HepG2 (cell line): ENCODE measurements around the gene GPR61. TPM values are rescaled to one million over a fixed set of nuclear protein-coding genes. Genes with fewer than 3 reads are reported as not detected.

Experiments
- ATAC-seq: fragments of 200-7000 bp; cut with Tn5 transposase; 3 replicates; pipeline ENCODE4 v1.9.1; 2020; ENCODE audit warnings: mild to moderate bottlenecking, moderate library complexity
- BruUV-seq: library from RNA; stranded (reverse); fragments of 400-500 nt; replicated peaks from 2 replicates; lab custom pipeline; 2021; lab: Mats Ljungman, UMichigan
- CTCF ChIA-PET: fragments of 300-600 bp; formaldehyde crosslinking; extraction: SDS; loops from one replicate; lab custom pipeline; 2021; ENCODE audit warnings: low total read pairs, inconsistent platforms, low intra/inter-chr PET ratio; lab: Yijun Ruan, JAX
- POLR2A ChIA-PET: fragments of 350-600 bp; sonication (Branson Sonifier 250); formaldehyde crosslinking; loops from one replicate; lab custom pipeline; 2020; ENCODE audit warnings: antibody characterized with exemption, inconsistent platforms; lab: Yijun Ruan, JAX
- DNase-seq: peaks from one replicate; pipeline ENCODE4 v3.0.0-alpha.2; 2015; ENCODE audit warnings: low spot score
- FAIRE-seq: peaks from 3 replicates; lab custom pipeline; 2011; peaks lifted over from hg19 to GRCh38; lab: Jason Lieb, UNC
- H2AFZ ChIP-seq: one replicate; pipeline ENCODE4 v1.6.1; 2011; ENCODE audit warnings: low read length, inconsistent platforms
- H3K27ac ChIP-seq: fragments of 300-600 bp; 3 replicates; pipeline ENCODE4 v1.8.0; 2011; ENCODE audit warnings: mixed run types, mild to moderate bottlenecking, mixed read lengths, low read length, inconsistent platforms; ENCODE audit not compliant: insufficient read depth; ENCODE audit errors: extremely low read length
- H3K27me3 ChIP-seq, 2 experiments: fragments of 200-600 bp in 1 of 2; 2 replicates in 1 of 2; 3 replicates in 1 of 2; pipeline versions ENCODE4 v1.6.0 to v1.8.0; 2011; ENCODE audit warnings: low read length in 2 of 2, mild to moderate bottlenecking in 2 of 2, moderate library complexity in 2 of 2, inconsistent platforms in 1 of 2; ENCODE audit not compliant: insufficient read depth in 2 of 2, control insufficient read depth in 1 of 2
- H3K36me3 ChIP-seq, 2 experiments: fragments of 200-600 bp in 1 of 2; replicated peaks in 1 of 2; 2 replicates in 1 of 2; 3 replicates in 1 of 2; pipeline versions ENCODE4 v1.5.1 to v1.8.0; 2011; ENCODE audit warnings: low read length in 2 of 2, inconsistent platforms in 1 of 2; ENCODE audit not compliant: insufficient read depth in 2 of 2, control insufficient read depth in 1 of 2
- H3K4me1 ChIP-seq: 2 replicates; pipeline ENCODE4 v1.5.1; 2012; ENCODE audit warnings: low read length, inconsistent platforms; ENCODE audit not compliant: insufficient read depth
- H3K4me2 ChIP-seq: 2 replicates; pipeline ENCODE4 v1.6.0; 2011; ENCODE audit warnings: low read depth, low read length, inconsistent platforms
- H3K4me3 ChIP-seq, 3 experiments: fragments of 200-600 bp in 1 of 3; sonication (generic), shearing (Covaris generic) in 1 of 3; replicated peaks in 1 of 3; 2 replicates each; pipeline ENCODE4 v1.5.1; 2011 to 2016; ENCODE audit warnings: low read length in 3 of 3, inconsistent platforms in 2 of 3, low read depth in 2 of 3, mild to moderate bottlenecking in 2 of 3, control low read depth in 1 of 3, mixed read lengths in 1 of 3; ENCODE audit not compliant: insufficient read depth in 1 of 3
- H3K79me2 ChIP-seq: one replicate; pipeline ENCODE4 v1.6.1; 2011; ENCODE audit warnings: low read length, inconsistent platforms; ENCODE audit not compliant: insufficient read depth
- H3K9ac ChIP-seq: 2 replicates; pipeline ENCODE4 v1.6.0; 2011; ENCODE audit warnings: mild to moderate bottlenecking, low read depth, low read length, inconsistent platforms; ENCODE audit not compliant: insufficient read depth
- H3K9me3 ChIP-seq: 2 replicates; pipeline ENCODE4 v1.5.1; 2012; ENCODE audit warnings: mild to moderate bottlenecking, low read length
- H4K20me1 ChIP-seq: 2 replicates; pipeline ENCODE4 v1.6.0; 2011; ENCODE audit warnings: inconsistent platforms, mild to moderate bottlenecking, low read length, moderate library complexity; ENCODE audit not compliant: insufficient read depth
- CTCF ChIP-seq: sonication (generic); formaldehyde crosslinking; IDR thresholded peaks from 2 replicates; pipeline ENCODE4 v1.5.0; 2020; ENCODE audit warnings: mild to moderate bottlenecking, missing genetic modification reagents, moderate library complexity
- FOXP1 ChIP-seq, 2 experiments: fragments of 450-650 bp in 1 of 2; IDR thresholded peaks; 2 replicates each; pipeline ENCODE4 v1.6.1; 2017 to 2018; ENCODE audit warnings: antibody characterized with exemption in 1 of 2
- JDP2 ChIP-seq: sonication (generic); formaldehyde crosslinking; IDR thresholded peaks from 2 replicates; pipeline ENCODE4 v1.8.1; 2022; ENCODE audit warnings: missing genetic modification reagents, borderline replicate concordance
- MBNL3 ChIP-seq: fragments of 250-450 bp; sonication (Bioruptor Pico); conservative IDR thresholded peaks from 2 replicates; pipeline ENCODE4 v1.8.0; 2022; ENCODE audit warnings: mild to moderate bottlenecking, inconsistent platforms
- NCOA1 ChIP-seq: sonication (generic); formaldehyde crosslinking; IDR thresholded peaks from 2 replicates; pipeline ENCODE4 v1.9.0; 2021; ENCODE audit warnings: missing genetic modification reagents
- SP2 ChIP-seq: sonication (generic); formaldehyde crosslinking; IDR thresholded peaks from 2 replicates; pipeline ENCODE4 v1.5.1; 2020; ENCODE audit warnings: mild to moderate bottlenecking, missing genetic modification reagents
- ZKSCAN8 ChIP-seq: IDR thresholded peaks from 2 replicates; pipeline ENCODE4 v1.6.1; 2016; ENCODE audit warnings: borderline replicate concordance, missing genetic modification reagents, missing compliant biosample characterization
- ZNF24 ChIP-seq: fragments of 450-650 bp; IDR thresholded peaks from 2 replicates; pipeline ENCODE4 v1.6.1; 2017; ENCODE audit warnings: antibody characterized with exemption, mild to moderate bottlenecking
- ZNF549 ChIP-seq: sonication (generic); formaldehyde crosslinking; IDR thresholded peaks from 2 replicates; pipeline ENCODE4 v1.5.0; 2020; ENCODE audit warnings: missing genetic modification reagents
- ZNF576 ChIP-seq: sonication (generic); formaldehyde crosslinking; IDR thresholded peaks from 2 replicates; pipeline ENCODE4 v1.4.0; 2020; ENCODE audit warnings: mild to moderate bottlenecking, missing genetic modification reagents
- ZNF672 ChIP-seq: sonication (generic); formaldehyde crosslinking; IDR thresholded peaks from 2 replicates; pipeline ENCODE4 v1.8.1; 2022; ENCODE audit warnings: missing genetic modification reagents
- ZNF678 ChIP-seq: sonication (generic); formaldehyde crosslinking; IDR thresholded peaks from 2 replicates; pipeline ENCODE4 v1.4.0; 2020; ENCODE audit warnings: mild to moderate bottlenecking, missing genetic modification reagents
- ZNF747 ChIP-seq: sonication (generic); formaldehyde crosslinking; IDR thresholded peaks from 2 replicates; pipeline ENCODE4 v1.8.1; 2023; ENCODE audit warnings: missing genetic modification reagents, mild to moderate bottlenecking, borderline replicate concordance
- ZNF839 ChIP-seq: sonication (generic); formaldehyde crosslinking; IDR thresholded peaks from 2 replicates; pipeline ENCODE4 v1.4.0; 2020; ENCODE audit warnings: missing genetic modification reagents, mild to moderate bottlenecking, borderline replicate concordance
- ZNF883 ChIP-seq: sonication (generic); formaldehyde crosslinking; IDR thresholded peaks from 2 replicates; pipeline ENCODE4 v1.5.1; 2020; ENCODE audit warnings: mild to moderate bottlenecking, missing genetic modification reagents; ENCODE audit errors: not compliant biosample characterization
- in situ Hi-C: cut with HindIII; loops from 2 replicates; pipeline ENCODE4 v1.10.0; 2017; ENCODE audit warnings: low pct_unique_long_range_greater_than_20kb; ENCODE audit not compliant: extremely low pct_ligation_motif_present
- intact Hi-C: fragments of 100-400 bp; cut with micrococcal nuclease; formaldehyde crosslinking; loops from one replicate; pipeline ENCODE4 v1.10.0; 2022; ENCODE audit not compliant: unreplicated experiment
- polyA plus RNA-seq, 8 experiments: library from polyadenylated mRNA; depleted of rRNA in 3 of 8; stranded (reverse) in 7 of 8; unstranded in 1 of 8; fragments of >200 nt; fragmentation: Illumina TruSeq in 4 of 8; extraction: Trizol in 4 of 8; gene quantifications; 2 replicates each; pipeline versions ENCODE4 v1.2.1 to v1.2.3, GENCODE V29; 2011 to 2016; ENCODE audit warnings: low read depth in 4 of 8, missing spikeins in 1 of 8, mixed read lengths in 1 of 8; ENCODE audit not compliant: insufficient read depth in 1 of 8
- total RNA-seq, 5 experiments: library from RNA; depleted of rRNA; stranded (reverse); fragments of >200 nt; fragmentation: Illumina TruSeq; extraction: Trizol; gene quantifications; 2 replicates each; pipeline ENCODE4 v1.2.3, GENCODE V29; 2016; ENCODE audit warnings: low read depth in 1 of 5
- TF ChIP-seq, protein P1 (sequence below): sonication (generic); formaldehyde crosslinking; IDR thresholded peaks from 2 replicates; pipeline ENCODE4 v1.5.1; 2020; ENCODE audit warnings: missing genetic modification reagents, mild to moderate bottlenecking, borderline replicate concordance
- TF ChIP-seq, protein P2 (sequence below): sonication (generic); formaldehyde crosslinking; IDR thresholded peaks from 2 replicates; pipeline ENCODE4 v1.4.0; 2020; ENCODE audit warnings: missing genetic modification reagents, borderline replicate concordance

The GPR61 gene
- total and polyA plus RNA-seq, 2 of the 13 experiments (the other 11 are each of a cell fraction or from before 2014, with no cell fraction given), result not detected

DNA sequence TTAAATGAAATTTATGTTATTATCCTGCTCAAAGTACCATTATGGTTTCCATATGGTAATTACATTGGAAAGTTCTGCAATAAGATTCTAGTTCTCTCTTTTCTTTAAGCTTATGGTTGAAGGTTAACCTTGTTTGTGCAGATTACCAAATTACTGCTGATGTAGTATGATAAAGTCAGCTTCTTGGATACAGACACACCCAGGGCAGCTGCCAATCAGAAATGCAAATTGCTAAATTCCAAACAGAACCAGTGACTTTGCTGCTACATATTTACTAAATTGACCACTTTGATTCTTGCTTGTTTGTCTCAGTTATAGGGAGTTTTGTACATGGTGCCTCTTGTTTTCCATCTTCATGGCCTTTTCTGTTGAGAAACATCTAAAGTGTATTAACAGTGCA, 53.2 kb downstream of the GPR61 start:
- Histone ChIP-seq H4K20me1 (no peaks in the 10 kb centered on the region), H3K79me2 (no peaks in the 10 kb centered on the region), H3K4me2 (no peak overlapping the region), H3K9ac (no peak overlapping the region), H3K9me3 (no peaks in the 10 kb centered on the region), H2AFZ (no peak overlapping the region), H3K27ac (no peak overlapping the region), H3K4me3 (no peak overlapping the region), H3K36me3 (peaks cover 14 to 39% of the 10 kb centered on the region in 2 experiments), H3K27me3 (no peaks in the 10 kb centered on the region; a peak in 1 of 5 replicates), H3K4me1 (peaks cover 16% of the 10 kb centered on the region)
- ATAC-seq (no peak), FAIRE-seq (no peak), DNase-seq (no peak)
- CTCF ChIA-PET, result no interaction called here
- in situ Hi-C loops (no loop called here), intact Hi-C loops (no loop called here)
- TF ChIP-seq ZKSCAN8, result no peak
- TF ChIP-seq CTCF (CRISPR knock-in tag), result no peak
- no peak for TF ChIP-seq ZNF839 (CRISPR knock-in tag)
- TF ChIP-seq, protein P1, sequence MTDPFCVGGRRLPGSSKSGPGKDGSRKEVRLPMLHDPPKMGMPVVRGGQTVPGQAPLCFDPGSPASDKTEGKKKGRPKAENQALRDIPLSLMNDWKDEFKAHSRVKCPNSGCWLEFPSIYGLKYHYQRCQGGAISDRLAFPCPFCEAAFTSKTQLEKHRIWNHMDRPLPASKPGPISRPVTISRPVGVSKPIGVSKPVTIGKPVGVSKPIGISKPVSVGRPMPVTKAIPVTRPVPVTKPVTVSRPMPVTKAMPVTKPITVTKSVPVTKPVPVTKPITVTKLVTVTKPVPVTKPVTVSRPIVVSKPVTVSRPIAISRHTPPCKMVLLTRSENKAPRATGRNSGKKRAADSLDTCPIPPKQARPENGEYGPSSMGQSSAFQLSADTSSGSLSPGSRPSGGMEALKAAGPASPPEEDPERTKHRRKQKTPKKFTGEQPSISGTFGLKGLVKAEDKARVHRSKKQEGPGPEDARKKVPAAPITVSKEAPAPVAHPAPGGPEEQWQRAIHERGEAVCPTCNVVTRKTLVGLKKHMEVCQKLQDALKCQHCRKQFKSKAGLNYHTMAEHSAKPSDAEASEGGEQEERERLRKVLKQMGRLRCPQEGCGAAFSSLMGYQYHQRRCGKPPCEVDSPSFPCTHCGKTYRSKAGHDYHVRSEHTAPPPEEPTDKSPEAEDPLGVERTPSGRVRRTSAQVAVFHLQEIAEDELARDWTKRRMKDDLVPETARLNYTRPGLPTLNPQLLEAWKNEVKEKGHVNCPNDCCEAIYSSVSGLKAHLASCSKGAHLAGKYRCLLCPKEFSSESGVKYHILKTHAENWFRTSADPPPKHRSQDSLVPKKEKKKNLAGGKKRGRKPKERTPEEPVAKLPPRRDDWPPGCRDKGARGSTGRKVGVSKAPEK (CRISPR knock-in tag), result no peak
- TF ChIP-seq ZNF883 (CRISPR knock-in tag), result no peak
- TF ChIP-seq NCOA1 (CRISPR knock-in tag), result no peak
- no peak for TF ChIP-seq MBNL3 (CRISPR knock-in tag)
- no peak for TF ChIP-seq ZNF549 (CRISPR knock-in tag)
- TF ChIP-seq ZNF678 (CRISPR knock-in tag), result no peak
- TF ChIP-seq ZNF747 (CRISPR knock-in tag), result no peak
- TF ChIP-seq ZNF672 (CRISPR knock-in tag), result no peak
- TF ChIP-seq ZNF24, result no peak
- TF ChIP-seq JDP2, result no peak
- TF ChIP-seq FOXP1 (IDR thresholded peaks at IDR 0.05), result no peak
- TF ChIP-seq FOXP1 (CRISPR knock-in tag; IDR thresholded peaks at IDR 0.05), result no peak
- no peak for TF ChIP-seq ZNF576 (CRISPR knock-in tag)
- TF ChIP-seq, protein P2, sequence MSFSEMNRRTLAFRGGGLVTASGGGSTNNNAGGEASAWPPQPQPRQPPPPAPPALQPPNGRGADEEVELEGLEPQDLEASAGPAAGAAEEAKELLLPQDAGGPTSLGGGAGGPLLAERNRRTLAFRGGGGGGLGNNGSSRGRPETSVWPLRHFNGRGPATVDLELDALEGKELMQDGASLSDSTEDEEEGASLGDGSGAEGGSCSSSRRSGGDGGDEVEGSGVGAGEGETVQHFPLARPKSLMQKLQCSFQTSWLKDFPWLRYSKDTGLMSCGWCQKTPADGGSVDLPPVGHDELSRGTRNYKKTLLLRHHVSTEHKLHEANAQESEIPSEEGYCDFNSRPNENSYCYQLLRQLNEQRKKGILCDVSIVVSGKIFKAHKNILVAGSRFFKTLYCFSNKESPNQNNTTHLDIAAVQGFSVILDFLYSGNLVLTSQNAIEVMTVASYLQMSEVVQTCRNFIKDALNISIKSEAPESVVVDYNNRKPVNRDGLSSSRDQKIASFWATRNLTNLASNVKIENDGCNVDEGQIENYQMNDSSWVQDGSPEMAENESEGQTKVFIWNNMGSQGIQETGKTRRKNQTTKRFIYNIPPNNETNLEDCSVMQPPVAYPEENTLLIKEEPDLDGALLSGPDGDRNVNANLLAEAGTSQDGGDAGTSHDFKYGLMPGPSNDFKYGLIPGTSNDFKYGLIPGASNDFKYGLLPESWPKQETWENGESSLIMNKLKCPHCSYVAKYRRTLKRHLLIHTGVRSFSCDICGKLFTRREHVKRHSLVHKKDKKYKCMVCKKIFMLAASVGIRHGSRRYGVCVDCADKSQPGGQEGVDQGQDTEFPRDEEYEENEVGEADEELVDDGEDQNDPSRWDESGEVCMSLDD, result no peak
- TF ChIP-seq SP2 (CRISPR knock-in tag), result no peak
- POLR2A ChIA-PET, result no interaction called here
- no TSS peak for BruUV-seq
